ENCODE results near the gene FLYWCH2. TPM values are rescaled to one million over a fixed set of nuclear protein-coding genes. Genes with fewer than 3 reads are reported as not detected.

The FLYWCH2 gene
- total RNA-seq, 1 donor from 2014 or later = 63.7 TPM

DNA sequence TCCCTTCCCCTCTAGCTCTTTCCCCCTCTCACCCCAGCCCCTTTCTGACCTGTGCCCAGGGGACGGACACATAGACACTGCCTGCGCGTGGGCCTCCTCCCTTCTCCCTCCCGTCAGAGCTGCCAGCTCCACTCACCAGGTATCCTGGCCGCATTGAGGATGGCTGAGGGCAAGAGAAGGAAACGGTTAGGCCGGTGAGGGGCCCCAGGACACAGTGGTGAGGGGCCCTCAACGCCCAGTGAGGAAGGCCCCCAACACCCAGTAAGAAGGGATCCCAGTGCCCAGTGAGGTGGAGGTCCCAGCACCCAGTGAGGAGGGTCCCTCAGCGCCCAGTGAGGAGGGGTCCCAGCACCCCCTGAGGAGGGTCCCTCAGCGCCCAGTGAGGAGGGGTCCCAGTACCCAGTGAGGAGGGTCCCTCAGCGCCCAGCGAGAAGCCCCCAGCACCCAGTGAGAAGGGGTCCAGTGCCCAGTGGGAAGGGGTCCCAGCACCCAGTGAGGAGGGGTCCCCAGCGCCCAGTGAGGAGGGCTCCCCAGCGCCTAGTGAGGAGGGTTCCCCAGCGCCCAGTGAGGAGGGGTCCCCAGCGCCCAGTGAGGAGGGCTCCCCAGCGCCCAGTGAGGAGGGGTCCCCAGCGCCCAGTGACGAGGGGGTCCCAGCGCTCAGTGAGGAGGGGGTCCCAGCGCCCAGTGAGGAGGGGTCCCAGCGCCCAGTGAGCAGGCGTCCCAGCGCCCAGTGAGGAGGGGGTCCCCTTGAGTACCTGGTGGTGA lies 26.1 kb upstream of the FLYWCH2 start:
- H3K27me3 ChIP-seq (ENCODE audit: control insufficient read depth, insufficient read depth, low read length) = no peaks in the 10 kb centered on the region
- no peak for TF ChIP-seq CTCF (IDR thresholded peaks at IDR 0.05; ENCODE audit: insufficient read depth, low read length, severe bottlenecking)

DNA sequence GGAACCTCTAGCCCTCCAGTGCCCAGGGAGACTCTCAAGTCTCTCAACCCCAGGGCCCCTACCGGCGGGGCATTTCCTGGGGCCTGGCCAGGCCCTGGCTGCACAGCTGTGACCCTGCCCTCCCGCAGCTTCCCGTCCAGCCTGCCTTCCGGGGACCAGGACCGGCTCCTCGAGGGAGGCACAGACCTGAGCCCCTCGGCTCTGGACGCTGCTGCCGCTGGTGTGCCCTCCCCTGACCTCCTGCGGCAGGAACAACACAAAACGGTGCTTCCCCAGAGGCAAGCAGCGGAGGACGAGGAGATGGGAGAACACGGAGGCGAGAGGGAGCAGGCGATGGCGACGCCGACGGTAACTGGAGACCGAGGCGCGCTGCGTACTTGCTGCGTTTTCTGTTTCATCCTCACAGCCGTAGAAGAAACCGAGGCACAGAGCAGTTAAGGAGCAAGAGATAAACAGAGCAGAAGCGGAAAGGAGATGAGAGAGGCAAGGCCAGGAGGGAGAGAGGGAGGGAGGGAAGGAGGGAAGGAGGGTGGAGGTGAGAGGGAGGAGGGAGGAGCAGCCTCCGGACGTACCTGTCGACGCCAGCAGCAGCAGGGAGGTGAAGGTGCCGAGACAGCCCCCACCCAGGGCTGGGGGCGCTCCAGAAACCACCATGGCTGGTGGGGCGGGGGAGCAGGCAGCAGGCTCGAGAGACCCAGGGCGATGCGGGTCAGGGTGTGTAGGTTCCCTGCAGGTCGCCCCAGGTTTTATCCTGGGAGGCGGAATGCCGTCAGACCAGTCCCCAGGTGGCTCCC lies 25.4 kb upstream of the FLYWCH2 start, which contains the start of gene PRSS22:
Gene PRSS22 (minus strand): TSS at position 720 of the 794 bp plus-strand sequence. CDS start 66 bp downstream, at position 654.
- Histone ChIP-seq H3K4me3 (ENCODE audit: low read depth, low read length) (peak within 1 kb of the TSS; percentile 47), H3K36me3 (ENCODE audit: control insufficient read depth, insufficient read depth, low read length) (no peaks in the 10 kb centered on the region), H3K27me3 (ENCODE audit: control insufficient read depth, insufficient read depth, low read length) (no peaks in the 10 kb centered on the region)
- peak; percentile 27 for DNase-seq (ENCODE audit: low read depth)
- no peak for TF ChIP-seq CTCF (IDR thresholded peaks at IDR 0.05; ENCODE audit: insufficient read depth, low read length, severe bottlenecking)
- no peak for FAIRE-seq

More for the DNA sequence above, 26.1 kb upstream of the FLYWCH2 start:
- no peak for DNase-seq (ENCODE audit: low read depth)
- H3K36me3 ChIP-seq (ENCODE audit: control insufficient read depth, insufficient read depth, low read length) = no peaks in the 10 kb centered on the region
- peak overlapping the region; percentile 47 for H3K4me3 ChIP-seq (ENCODE audit: low read depth, low read length)
- no peak for FAIRE-seq

GRCh38 chr16:2858245-2859025 lies 24.6 kb upstream of the FLYWCH2 start:
- DNase-seq (ENCODE audit: low read depth) (peak; percentile 68), FAIRE-seq (no peak)
- TF ChIP-seq CTCF (IDR thresholded peaks at IDR 0.05; ENCODE audit: insufficient read depth, low read length, severe bottlenecking) = peak; percentile 9
- Histone ChIP-seq H3K27me3 (ENCODE audit: control insufficient read depth, insufficient read depth, low read length) (no peaks in the 10 kb centered on the region), H3K36me3 (ENCODE audit: control insufficient read depth, insufficient read depth, low read length) (no peaks in the 10 kb centered on the region), H3K4me3 (ENCODE audit: low read depth, low read length) (peak overlapping the region; percentile 47)

DNA sequence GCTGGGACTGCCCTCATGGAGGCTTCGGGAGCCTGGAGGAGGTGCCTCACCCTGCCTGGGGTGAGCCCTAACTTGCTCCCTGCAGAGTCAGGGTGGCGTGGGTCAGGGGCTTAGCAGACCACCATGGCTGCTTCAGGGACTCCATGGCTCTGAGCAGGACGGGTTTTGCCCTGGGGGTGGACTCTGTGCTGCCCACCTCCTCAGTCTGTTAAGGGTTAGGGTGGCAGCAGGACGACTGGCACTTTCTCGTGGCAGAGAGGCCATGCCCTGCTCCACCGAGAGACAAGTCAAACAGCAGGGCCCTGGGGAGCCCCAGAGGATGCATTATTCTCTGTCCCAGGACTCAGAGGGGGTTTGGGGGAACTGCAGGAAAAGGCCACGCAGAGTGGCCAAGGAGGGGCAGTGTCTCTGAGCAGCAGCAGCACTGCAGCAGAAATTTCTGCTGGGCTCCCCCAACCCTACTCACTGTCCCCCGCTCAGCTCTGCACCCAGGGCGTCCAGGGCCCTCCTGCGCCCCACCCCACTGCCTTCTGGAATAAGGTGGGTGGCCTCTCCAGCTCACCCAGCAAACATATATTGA lies 23.2 kb upstream of the FLYWCH2 start:
- no peaks in the 10 kb centered on the region for H3K36me3 ChIP-seq (ENCODE audit: control insufficient read depth, insufficient read depth, low read length)
- no peak for DNase-seq (ENCODE audit: low read depth)
- no peak overlapping the region for H3K4me3 ChIP-seq (ENCODE audit: low read depth, low read length)
- TF ChIP-seq CTCF (IDR thresholded peaks at IDR 0.05; ENCODE audit: insufficient read depth, low read length, severe bottlenecking) = no peak
- no peak for FAIRE-seq
- no peaks in the 10 kb centered on the region for H3K27me3 ChIP-seq (ENCODE audit: control insufficient read depth, insufficient read depth, low read length)

DNA sequence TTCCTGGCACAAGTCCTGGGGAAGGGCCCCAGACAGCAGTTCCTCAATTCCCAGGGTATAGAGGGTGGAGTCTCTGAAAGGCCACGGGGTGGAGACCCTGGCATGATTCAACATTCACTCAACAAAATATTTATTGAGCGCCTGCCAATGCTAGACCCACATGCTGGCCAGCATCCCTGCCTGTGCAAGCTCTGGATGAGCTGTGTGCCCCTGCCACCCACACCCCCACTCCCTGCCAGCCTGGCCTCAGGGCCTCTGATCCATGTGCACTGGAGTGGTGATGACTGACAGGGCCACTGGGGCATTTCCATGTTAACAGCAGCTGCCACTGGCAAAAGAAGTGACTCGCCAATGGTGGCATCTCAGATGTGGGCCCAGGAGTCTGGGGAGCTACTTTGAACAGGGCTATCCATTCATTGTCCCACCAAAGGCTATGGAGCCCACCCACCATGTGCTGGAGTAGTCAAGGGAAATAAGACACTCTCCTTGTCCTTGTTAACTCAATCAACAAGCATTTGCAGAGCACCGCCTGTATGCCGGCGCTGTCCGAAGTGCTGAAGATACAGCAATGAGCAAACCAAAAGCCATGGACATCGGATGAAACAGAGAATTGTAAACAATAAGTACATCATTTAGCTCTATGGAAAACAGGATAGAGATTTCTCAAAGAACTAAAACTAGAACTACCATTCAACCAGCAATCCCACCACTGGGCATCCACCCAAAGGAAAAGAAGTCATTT lies 22.0 kb upstream of the FLYWCH2 start:
- peak; percentile 29 for DNase-seq (ENCODE audit: low read depth)
- TF ChIP-seq CTCF (IDR thresholded peaks at IDR 0.05; ENCODE audit: insufficient read depth, low read length, severe bottlenecking) = no peak
- no peak overlapping the region for H3K4me3 ChIP-seq (ENCODE audit: low read depth, low read length)
- no peaks in the 10 kb centered on the region for H3K36me3 ChIP-seq (ENCODE audit: control insufficient read depth, insufficient read depth, low read length)
- no peaks in the 10 kb centered on the region for H3K27me3 ChIP-seq (ENCODE audit: control insufficient read depth, insufficient read depth, low read length)
- FAIRE-seq = no peak

All from bronchial epithelial cell (primary cell).